Thoracic aorta (tissue), 2 donors: ENCODE data around the gene ABCC1. TPM values are rescaled to one million over a fixed set of nuclear protein-coding genes. Genes with fewer than 3 reads are reported as not detected.

Experiments used
- ATAC-seq: fragments of 150-250 bp; one replicate; pipeline ENCODE4 v1.8.0; 2017; ENCODE audit warnings: low read depth; ENCODE audit not compliant: insufficient number of reproducible peaks, low FRiP score
- DNase-seq: peaks from one replicate; pipeline ENCODE4 v3.0.0-alpha.2; 2020; ENCODE audit warnings: low spot score
- H3K27ac ChIP-seq, 2 donors: fragments of 200-600 bp; sonication (generic); 1 replicate in 1 of 2; 2 replicates in 1 of 2; pipeline ENCODE4 v1.5.1; 2016; ENCODE audit warnings: mild to moderate bottlenecking in 2 of 2, moderate library complexity in 2 of 2
- H3K27me3 ChIP-seq: fragments of 200-600 bp; sonication (generic); replicated peaks from 2 replicates; pipeline ENCODE4 v1.6.0; 2016; ENCODE audit warnings: mild to moderate bottlenecking; ENCODE audit not compliant: insufficient read depth
- H3K36me3 ChIP-seq: fragments of 200-600 bp; sonication (generic); one replicate; pipeline ENCODE4 v1.5.1; 2016
- H3K4me1 ChIP-seq, 2 donors: fragments of 200-600 bp; sonication (generic); 1 replicate in 1 of 2; 2 replicates in 1 of 2; pipeline versions ENCODE4 v1.5.1 to v1.6.0; 2016; ENCODE audit warnings: low read depth in 2 of 2, mild to moderate bottlenecking in 1 of 2; ENCODE audit not compliant: control insufficient read depth in 1 of 2
- H3K4me3 ChIP-seq: fragments of 200-600 bp; sonication (generic); 2 replicates; pipeline ENCODE4 v1.5.1; 2016; ENCODE audit warnings: mild to moderate bottlenecking
- H3K9me3 ChIP-seq: fragments of 200-600 bp; sonication (generic); 2 replicates; pipeline ENCODE4 v1.5.1; 2016
- total RNA-seq, 2 donors: library from RNA; depleted of rRNA; stranded (reverse); fragments of >200 nt; gene quantifications; one replicate each; pipeline versions ENCODE4 v1.1.0 to v1.2.3, GENCODE V29; 2016
- TF ChIP-seq, protein P1 (sequence below): fragments of 200-600 bp; sonication (generic); IDR thresholded peaks from one replicate; pipeline ENCODE4 v1.5.1; 2019; ENCODE audit warnings: antibody characterized with exemption

Gene ABCC1
- total RNA-seq, 2 donors from 2014 or later, result 89.2 to 94.9 TPM

DNA sequence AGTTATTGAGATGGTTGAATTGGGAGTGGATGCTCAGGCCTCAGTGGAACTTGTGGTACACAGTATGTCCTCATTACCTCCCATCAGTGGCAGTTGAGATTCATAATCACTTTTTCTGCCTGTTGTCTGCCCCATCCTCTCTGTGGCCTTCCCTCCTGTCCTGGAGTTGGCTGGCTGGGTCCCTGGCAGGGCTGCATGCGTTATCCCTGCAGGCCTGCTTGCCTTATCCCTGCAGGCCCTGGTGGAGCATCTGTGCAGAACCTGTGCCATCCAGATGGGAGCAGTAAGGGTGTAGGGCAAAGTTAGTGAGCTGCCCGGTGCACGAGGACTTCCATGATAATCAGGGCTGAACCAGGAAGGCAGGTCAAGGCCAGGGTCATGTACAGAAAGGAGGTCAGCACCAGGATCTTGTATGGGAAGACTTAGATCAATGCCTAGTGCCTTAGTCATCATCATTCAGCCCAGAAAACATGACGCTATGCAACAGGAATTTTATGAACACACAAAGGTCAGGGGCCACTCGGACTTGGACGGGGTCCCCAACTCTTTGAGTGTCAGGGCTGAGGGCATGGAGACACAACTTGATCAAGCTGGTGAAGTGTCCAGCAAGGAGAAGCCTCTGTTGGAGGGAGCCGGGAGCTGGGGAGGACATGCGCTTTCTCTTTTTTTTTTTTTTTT is 47.2 kb downstream of the ABCC1 start:
- Histone ChIP-seq H3K27me3 (no peaks in the 10 kb centered on the region), H3K4me1 (peaks cover 46 to 71% of the 10 kb centered on the region in 2 donors), H3K4me3 (no peak overlapping the region), H3K9me3 (no peaks in the 10 kb centered on the region), H3K36me3 (peaks cover 4% of the 10 kb centered on the region), H3K27ac (peak overlapping the region in 1 of 2 donors; percentile 86)
- TF ChIP-seq, protein P1, sequence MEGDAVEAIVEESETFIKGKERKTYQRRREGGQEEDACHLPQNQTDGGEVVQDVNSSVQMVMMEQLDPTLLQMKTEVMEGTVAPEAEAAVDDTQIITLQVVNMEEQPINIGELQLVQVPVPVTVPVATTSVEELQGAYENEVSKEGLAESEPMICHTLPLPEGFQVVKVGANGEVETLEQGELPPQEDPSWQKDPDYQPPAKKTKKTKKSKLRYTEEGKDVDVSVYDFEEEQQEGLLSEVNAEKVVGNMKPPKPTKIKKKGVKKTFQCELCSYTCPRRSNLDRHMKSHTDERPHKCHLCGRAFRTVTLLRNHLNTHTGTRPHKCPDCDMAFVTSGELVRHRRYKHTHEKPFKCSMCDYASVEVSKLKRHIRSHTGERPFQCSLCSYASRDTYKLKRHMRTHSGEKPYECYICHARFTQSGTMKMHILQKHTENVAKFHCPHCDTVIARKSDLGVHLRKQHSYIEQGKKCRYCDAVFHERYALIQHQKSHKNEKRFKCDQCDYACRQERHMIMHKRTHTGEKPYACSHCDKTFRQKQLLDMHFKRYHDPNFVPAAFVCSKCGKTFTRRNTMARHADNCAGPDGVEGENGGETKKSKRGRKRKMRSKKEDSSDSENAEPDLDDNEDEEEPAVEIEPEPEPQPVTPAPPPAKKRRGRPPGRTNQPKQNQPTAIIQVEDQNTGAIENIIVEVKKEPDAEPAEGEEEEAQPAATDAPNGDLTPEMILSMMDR, result no peak
- DNase-seq (no peak), ATAC-seq (peak; percentile 45)

DNA sequence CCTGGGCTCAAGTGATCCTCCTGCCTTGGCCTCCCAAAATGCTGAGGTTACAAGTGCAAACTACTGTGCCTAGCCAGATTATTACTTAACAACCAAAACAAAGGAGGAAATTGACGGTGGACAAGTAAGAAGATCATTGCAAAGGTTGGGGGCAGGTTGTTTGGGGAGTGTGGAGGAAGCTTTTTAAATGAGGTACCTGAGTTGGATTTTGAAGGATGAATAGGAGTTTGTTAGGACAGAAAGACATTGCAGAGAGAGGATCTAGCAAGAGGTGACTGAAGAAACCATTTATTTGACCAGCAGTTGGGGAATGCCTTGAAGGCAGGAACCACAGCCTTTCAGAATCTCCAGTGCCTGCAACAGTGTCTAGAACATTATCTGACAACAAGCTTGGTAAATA is 51.3 kb downstream of the ABCC1 start:
- no peak overlapping the region for H3K27ac ChIP-seq
- ATAC-seq (no peak), DNase-seq (no peak)
- H3K27me3 ChIP-seq, result no peaks in the 10 kb centered on the region
- peaks cover 39 to 59% of the 10 kb centered on the region in 2 donors for H3K4me1 ChIP-seq
- H3K36me3 ChIP-seq, result no peaks in the 10 kb centered on the region
- no peaks in the 10 kb centered on the region for H3K9me3 ChIP-seq
- H3K4me3 ChIP-seq, result no peak overlapping the region
- TF ChIP-seq, protein P1, result no peak

DNA sequence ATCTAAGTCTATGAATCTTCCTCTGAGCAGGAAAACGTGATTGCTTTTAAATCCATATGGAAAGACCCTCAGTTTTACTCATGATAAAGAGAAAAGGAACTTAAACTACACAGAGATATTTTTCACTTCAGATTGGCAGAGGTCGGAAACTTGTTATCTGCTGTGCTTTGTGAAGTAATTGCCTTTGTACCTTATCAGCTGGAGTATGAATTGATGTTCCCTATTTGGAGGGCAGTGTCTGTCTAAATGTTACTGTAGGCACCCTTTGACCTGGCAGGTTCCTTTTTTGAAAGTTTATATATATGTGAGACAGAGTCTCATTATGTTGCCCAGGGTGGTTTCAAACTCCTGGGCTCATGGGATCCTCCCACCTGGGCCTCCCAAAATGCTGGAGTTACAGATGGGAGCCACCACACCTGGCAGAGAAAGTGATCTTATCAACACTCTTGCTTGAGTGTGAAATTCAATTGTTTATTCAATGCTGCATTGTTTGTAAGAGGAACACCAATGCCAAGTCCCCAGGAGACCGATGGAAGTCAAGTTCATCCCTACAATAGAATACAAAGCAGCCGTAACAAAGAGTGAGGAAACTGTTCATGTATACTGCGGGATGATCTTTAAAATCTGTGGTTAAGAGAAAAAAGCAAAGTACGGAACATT is 52.3 kb downstream of the ABCC1 start:
- H3K27me3 ChIP-seq, result no peaks in the 10 kb centered on the region
- no peaks in the 10 kb centered on the region for H3K9me3 ChIP-seq
- TF ChIP-seq, protein P1, result no peak
- ATAC-seq (no peak), DNase-seq (no peak)
- peaks cover 35 to 58% of the 10 kb centered on the region in 2 donors for H3K4me1 ChIP-seq
- no peak overlapping the region for H3K4me3 ChIP-seq
- H3K36me3 ChIP-seq, result no peaks in the 10 kb centered on the region
- no peak overlapping the region for H3K27ac ChIP-seq

DNA sequence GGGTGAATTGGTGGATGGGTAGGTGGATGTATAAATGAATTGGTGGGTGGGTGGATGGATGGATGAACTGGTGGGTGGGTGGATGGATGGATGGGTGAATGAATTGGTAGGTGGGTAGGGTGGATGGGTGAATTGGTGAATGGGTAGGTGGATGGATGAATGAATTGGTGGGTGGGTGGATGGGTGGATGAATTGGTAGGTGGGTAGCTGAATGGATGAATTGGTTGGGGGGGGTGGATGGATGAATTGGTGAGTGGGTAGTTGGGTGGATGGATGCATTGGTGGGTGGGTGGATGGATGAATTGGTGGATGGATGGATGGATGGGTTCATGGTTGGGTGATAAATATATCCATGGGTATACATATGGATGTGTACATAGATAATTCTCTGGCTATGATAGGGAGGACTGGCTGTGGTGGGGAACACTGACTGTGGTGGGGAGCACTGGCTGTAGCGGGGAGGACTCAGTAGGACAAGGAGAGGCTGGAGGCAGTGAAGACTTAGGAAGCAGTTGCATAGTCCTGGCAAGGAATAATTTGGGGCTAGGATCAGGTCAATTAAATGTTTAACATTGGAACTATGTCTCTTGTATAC is 54.4 kb downstream of the ABCC1 start:
- Histone ChIP-seq H3K27ac (peak overlapping the region in 1 of 2 donors; percentile 75), H3K4me1 (peaks cover 23 to 44% of the 10 kb centered on the region in 2 donors)

More for the DNA sequence above, 54.4 kb downstream of the ABCC1 start:
- ATAC-seq (no peak), DNase-seq (no peak)
- H3K4me3 ChIP-seq, result no peak overlapping the region
- no peaks in the 10 kb centered on the region for H3K9me3 ChIP-seq
- TF ChIP-seq, protein P1, result no peak
- H3K27me3 ChIP-seq, result no peaks in the 10 kb centered on the region
- H3K36me3 ChIP-seq, result no peaks in the 10 kb centered on the region
